IMR-90 (cell line): Measurements from ENCODE around the gene TRIM25. TPM values are rescaled to one million over a fixed set of nuclear protein-coding genes. Genes with fewer than 3 reads are reported as not detected.

Experiments
- ATAC-seq: fragments of 200-7000 bp; cut with Tn5 transposase; 2 replicates; pipeline ENCODE4 v1.9.1; 2020; ENCODE audit warnings: low read depth, mild to moderate bottlenecking, moderate library complexity
- BruUV-seq: library from RNA; stranded (reverse); fragments of 400-500 nt; replicated peaks from 2 replicates; lab custom pipeline; 2021; lab: Mats Ljungman, UMichigan
- CTCF ChIA-PET: fragments of 300-600 bp; formaldehyde crosslinking; extraction: SDS; loops from one replicate; lab custom pipeline; 2021; ENCODE audit warnings: antibody characterized with exemption; lab: Yijun Ruan, JAX
- POLR2A ChIA-PET: fragments of 300-600 bp; sonication (Branson Sonifier 250); formaldehyde crosslinking; loops from one replicate; lab custom pipeline; 2022; ENCODE audit warnings: antibody characterized with exemption; ENCODE audit not compliant: unreplicated experiment; lab: Charles Lee
- DNase-seq: peaks from one replicate; pipeline ENCODE4 v3.0.0; 2013
- H2AFZ ChIP-seq: replicated peaks from 2 replicates; pipeline ENCODE3; 2013; ENCODE audit warnings: low read length, mild to moderate bottlenecking; ENCODE audit not compliant: poor library complexity
- H2AK5ac ChIP-seq: 2 replicates; pipeline ENCODE4 v1.6.1; 2013; ENCODE audit warnings: low read depth, low read length, inconsistent platforms
- H2AK9ac ChIP-seq: replicated peaks from 2 replicates; pipeline ENCODE3; 2013; ENCODE audit warnings: mild to moderate bottlenecking, low read depth, low read length, moderate library complexity; ENCODE audit not compliant: poor library complexity
- H2BK120ac ChIP-seq: 2 replicates; pipeline ENCODE4 v1.6.1; 2013; ENCODE audit warnings: low read depth, low read length, inconsistent platforms
- H2BK15ac ChIP-seq: 3 replicates; pipeline ENCODE4 v1.6.1; 2013; ENCODE audit warnings: low read depth, low read length, inconsistent platforms
- H2BK20ac ChIP-seq: 2 replicates; pipeline ENCODE4 v1.6.1; 2013; ENCODE audit warnings: low read depth, mild to moderate bottlenecking, inconsistent platforms, low read length, moderate library complexity
- H2BK5ac ChIP-seq: 2 replicates; pipeline ENCODE4 v1.6.1; 2013; ENCODE audit warnings: mild to moderate bottlenecking, low read depth, low read length, inconsistent platforms; ENCODE audit not compliant: poor library complexity, severe bottlenecking
- H3K14ac ChIP-seq: replicated peaks from 2 replicates; pipeline ENCODE4 v1.6.1; 2013; ENCODE audit warnings: low read depth, low read length, inconsistent platforms
- H3K18ac ChIP-seq: 2 replicates; pipeline ENCODE4 v1.6.1; 2013; ENCODE audit warnings: low read depth, low read length, control low read depth
- H3K23ac ChIP-seq: 2 replicates; pipeline ENCODE4 v1.6.1; 2013; ENCODE audit warnings: low read depth, low read length, inconsistent platforms
- H3K27ac ChIP-seq: 2 replicates; pipeline ENCODE4 v1.5.1; 2013; ENCODE audit warnings: mild to moderate bottlenecking, control low read depth, low read length; ENCODE audit not compliant: insufficient read depth
- H3K27me3 ChIP-seq: 2 replicates; pipeline ENCODE4 v1.6.1; 2013; ENCODE audit warnings: low read length; ENCODE audit not compliant: control insufficient read depth, insufficient read depth
- H3K36me3 ChIP-seq: 2 replicates; pipeline ENCODE4 v1.6.1; 2013; ENCODE audit warnings: low read length, mixed read lengths; ENCODE audit not compliant: control insufficient read depth, insufficient read depth
- H3K4ac ChIP-seq: 2 replicates; pipeline ENCODE4 v1.6.1; 2013; ENCODE audit warnings: low read depth, low read length, inconsistent platforms
- H3K4me1 ChIP-seq: 2 replicates; pipeline ENCODE4 v1.6.1; 2013; ENCODE audit warnings: low read length, mixed read lengths; ENCODE audit not compliant: control insufficient read depth, insufficient read depth
- H3K4me2 ChIP-seq: 2 replicates; pipeline ENCODE4 v1.6.1; 2013; ENCODE audit warnings: low read depth, mild to moderate bottlenecking, control low read depth, low read length, moderate library complexity
- H3K4me3 ChIP-seq: 2 replicates; pipeline ENCODE4 v1.5.1; 2013; ENCODE audit warnings: low read depth, mild to moderate bottlenecking, control low read depth, low read length, moderate library complexity; ENCODE audit not compliant: insufficient read depth
- H3K56ac ChIP-seq: 2 replicates; pipeline ENCODE4 v1.6.1; 2013; ENCODE audit warnings: low read length, inconsistent platforms; ENCODE audit not compliant: insufficient read depth; ENCODE audit errors: extremely low read depth
- H3K79me1 ChIP-seq, 2 experiments: 2 replicates each; pipeline ENCODE4 v1.6.1; 2013; ENCODE audit warnings: low read length in 2 of 2, inconsistent platforms in 1 of 2, low read depth in 1 of 2
- H3K9ac ChIP-seq: 2 replicates; pipeline ENCODE4 v1.6.1; 2013; ENCODE audit warnings: low read depth, low read length, control low read depth
- H3K9me1 ChIP-seq: 2 replicates; pipeline ENCODE4 v1.6.1; 2013; ENCODE audit warnings: low read length, inconsistent platforms; ENCODE audit not compliant: insufficient read depth
- H3K9me3 ChIP-seq: 2 replicates; pipeline ENCODE4 v1.6.1; 2013; ENCODE audit warnings: low read length; ENCODE audit not compliant: control insufficient read depth, insufficient read depth
- H4K20me1 ChIP-seq: 2 replicates; pipeline ENCODE4 v1.6.1; 2013; ENCODE audit warnings: low read length, inconsistent platforms; ENCODE audit not compliant: insufficient read depth
- H4K5ac ChIP-seq: 2 replicates; pipeline ENCODE4 v1.6.1; 2013; ENCODE audit warnings: mild to moderate bottlenecking, low read depth, low read length, control low read depth
- H4K8ac ChIP-seq, 2 experiments: 2 replicates each; pipeline ENCODE4 v1.6.1; 2013; ENCODE audit warnings: low read depth in 2 of 2, low read length in 2 of 2, control low read depth in 1 of 2, inconsistent platforms in 1 of 2
- H4K91ac ChIP-seq: 2 replicates; pipeline ENCODE4 v1.6.1; 2013; ENCODE audit warnings: low read depth, low read length, inconsistent platforms; ENCODE audit not compliant: insufficient read depth
- BHLHE40 ChIP-seq: fragments of 150-350 bp; IDR thresholded peaks from 2 replicates; pipeline ENCODE4 v1.6.1; 2016; ENCODE audit warnings: mild to moderate bottlenecking, low read depth, low read length
- CEBPB ChIP-seq: IDR thresholded peaks from 2 replicates; pipeline ENCODE4 v1.6.1; 2012; ENCODE audit warnings: low read depth, low read length, improper control_type of control experiment
- FOS ChIP-seq: fragments of 150-350 bp; IDR thresholded peaks from 2 replicates; pipeline ENCODE4 v1.6.1; 2016; ENCODE audit warnings: low read depth, low read length
- MAFK ChIP-seq: IDR thresholded peaks from 2 replicates; pipeline ENCODE4 v1.6.1; 2012; ENCODE audit warnings: low read depth, low read length, improper control_type of control experiment
- MAZ ChIP-seq: IDR thresholded peaks from 2 replicates; pipeline ENCODE4 v1.6.1; 2012; ENCODE audit warnings: low read depth, mild to moderate bottlenecking, low read length, improper control_type of control experiment, moderate library complexity, borderline replicate concordance
- MXI1 ChIP-seq: IDR thresholded peaks from 2 replicates; pipeline ENCODE4 v1.6.1; 2012; ENCODE audit warnings: low read depth, mild to moderate bottlenecking, low read length, moderate library complexity, borderline replicate concordance
- POLR2A ChIP-seq: IDR thresholded peaks from 2 replicates; pipeline ENCODE4 v1.6.1; 2012; ENCODE audit warnings: mild to moderate bottlenecking, low read depth, low read length
- RAD21 ChIP-seq: IDR thresholded peaks from 2 replicates; pipeline ENCODE4 v1.6.1; 2012; ENCODE audit warnings: low read length, improper control_type of control experiment
- RCOR1 ChIP-seq: IDR thresholded peaks from 2 replicates; pipeline ENCODE4 v1.6.1; 2012; ENCODE audit warnings: mild to moderate bottlenecking, low read length, improper control_type of control experiment; ENCODE audit not compliant: insufficient replicate concordance
- RFX5 ChIP-seq: IDR thresholded peaks from 2 replicates; pipeline ENCODE4 v1.8.0; 2012; ENCODE audit warnings: low read depth, mild to moderate bottlenecking, low read length, moderate library complexity
- SMC3 ChIP-seq: fragments of 150-350 bp; IDR thresholded peaks from 2 replicates; pipeline ENCODE4 v1.6.1; 2016; ENCODE audit warnings: low read depth, mild to moderate bottlenecking, antibody characterized with exemption, low read length, moderate library complexity
- USF2 ChIP-seq: fragments of 150-350 bp; IDR thresholded peaks from 2 replicates; pipeline ENCODE4 v1.6.1; 2017; ENCODE audit warnings: mild to moderate bottlenecking, antibody characterized with exemption, low read length, low read depth
- whole genome bisulfite sequencing, 2 experiments: methylation state at CpG; one replicate each; pipeline versions ENCODE4 v1.1.5 to v1.1.7; 2013; ENCODE audit warnings: missing lambda C conversion rate in 2 of 2; ENCODE audit not compliant: insufficient read length in 1 of 2; ENCODE audit errors: extremely low coverage in 2 of 2; 5-methylcytosine and 5-hydroxymethylcytosine counted together
- dilution Hi-C: fragments of 300-500 bp; cut with HindIII; formaldehyde crosslinking; loops from one replicate; pipeline ENCODE4 v1.14.3; 2018; ENCODE audit warnings: low sequenced_read_pairs; ENCODE audit not compliant: unreplicated experiment
- in situ Hi-C: fragments of 300-500 bp; cut with MboI; formaldehyde crosslinking; loops from 3 replicates; pipeline ENCODE4 v1.14.3; 2019; ENCODE audit warnings: low sequenced_read_pairs, inconsistent platforms, mixed read lengths
- intact Hi-C: fragments of 100-400 bp; cut with micrococcal nuclease; formaldehyde crosslinking; loops from 2 replicates; pipeline ENCODE4 v1.10.0; 2022
- polyA plus RNA-seq, 3 experiments: library from polyadenylated mRNA; depleted of rRNA; stranded (reverse); fragments of >200 nt; gene quantifications; 2 replicates each; pipeline ENCODE4 v1.2.3, GENCODE V29; 2012; ENCODE audit warnings: low replicate concordance in 1 of 3
- total RNA-seq: library from RNA; depleted of rRNA; stranded (reverse); fragments of >200 nt; gene quantifications from 2 replicates; pipeline ENCODE4 v1.2.3, GENCODE V29; 2012
- TF ChIP-seq, protein P1 (sequence below): conservative IDR thresholded peaks from 2 replicates; pipeline ENCODE4 v1.5.1; 2012; ENCODE audit warnings: mild to moderate bottlenecking, low read depth, low read length, improper control_type of control experiment

TRIM25 gene
- total and polyA plus RNA-seq, 2 of the 4 experiments (the other 2 are of a cell fraction), result 25.5 to 27.5 TPM

DNA sequence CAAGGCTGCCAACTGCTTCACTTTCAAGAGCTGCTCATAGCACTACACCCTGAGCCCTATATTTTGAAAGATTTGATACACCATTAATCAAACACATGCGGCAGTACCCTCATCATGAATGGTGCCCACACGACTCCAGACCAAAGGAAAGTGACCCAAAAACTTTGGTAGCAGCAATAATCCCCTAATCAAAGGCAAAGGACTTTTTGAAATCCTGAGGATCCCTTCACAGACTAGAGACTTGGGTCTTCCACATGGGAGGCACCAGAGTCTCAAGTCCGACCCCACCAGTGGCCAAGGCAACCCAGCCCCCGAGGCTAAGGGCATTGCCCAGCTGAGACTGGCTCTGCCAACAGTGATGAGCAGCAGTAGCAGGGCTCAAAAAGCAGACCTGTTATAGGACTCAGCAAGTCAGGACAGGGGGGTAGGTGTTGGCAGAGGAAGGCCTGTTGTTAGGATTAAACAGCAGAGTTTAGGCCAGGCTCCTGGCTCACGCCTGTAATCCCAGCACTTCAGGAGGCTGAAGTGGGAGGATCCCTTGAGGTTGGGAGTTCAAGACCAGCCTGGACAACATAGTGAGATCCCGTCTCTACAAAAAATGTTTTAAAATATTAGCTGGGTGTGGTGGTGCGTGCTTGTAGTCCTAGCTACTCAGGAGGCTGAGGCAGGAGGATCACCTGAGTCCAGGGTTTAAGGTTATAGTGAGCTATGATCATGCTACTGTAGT is 3.2 kb downstream of the TRIM25 start (continued):
- TF ChIP-seq CEBPB, result no peak

DNA sequence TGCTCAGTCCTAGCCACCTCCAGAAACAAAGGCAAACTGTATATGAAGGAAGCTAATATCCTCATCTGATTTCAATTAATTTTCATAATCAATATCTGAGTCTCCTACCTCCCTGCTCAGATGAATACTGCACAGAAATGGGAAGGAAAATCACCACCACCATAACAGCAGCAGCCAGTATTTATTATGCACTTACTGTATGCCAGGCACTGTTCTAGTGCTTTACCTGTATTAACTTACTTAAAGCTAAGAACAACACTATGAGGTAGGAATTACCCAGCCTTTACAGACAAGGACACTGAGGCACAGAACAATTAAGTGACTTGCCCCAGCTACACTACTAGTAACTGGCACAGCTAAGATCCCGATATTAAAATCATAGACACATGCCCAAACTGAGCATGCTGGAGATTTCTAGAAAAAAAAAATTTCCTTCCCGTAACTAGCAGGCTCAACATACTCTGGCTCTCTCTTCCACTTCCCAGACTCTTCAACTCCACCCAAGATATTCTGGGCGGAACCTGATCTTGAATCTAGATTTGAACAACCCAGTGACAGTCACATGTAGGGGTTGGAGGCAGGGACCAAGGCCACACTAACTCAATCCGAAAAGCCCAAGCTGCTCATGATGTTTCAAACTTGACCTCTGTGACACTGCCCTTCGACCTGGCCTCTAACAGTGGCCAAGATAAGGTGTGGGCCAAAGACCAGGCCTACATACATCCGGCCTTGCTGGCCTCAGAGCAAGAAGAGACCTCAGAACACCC is 3.9 kb downstream of the TRIM25 start:
- no peak overlapping the region for H2AK9ac ChIP-seq
- no peak overlapping the region for H3K14ac ChIP-seq
- dilution Hi-C loops (no loop called here), in situ Hi-C loops (no loop called here), intact Hi-C loops (no loop called here)
- H2AK5ac ChIP-seq, result no peak overlapping the region
- peaks cover 13% of the 10 kb centered on the region for H3K4me1 ChIP-seq
- H3K9ac ChIP-seq, result no peak overlapping the region
- no peaks in the 10 kb centered on the region for H3K27me3 ChIP-seq
- H2AFZ ChIP-seq, result no peak overlapping the region
- no peaks in the 10 kb centered on the region for H3K9me3 ChIP-seq
- H3K4me2 ChIP-seq, result no peak overlapping the region
- H4K5ac ChIP-seq, result no peak overlapping the region
- peaks cover 39 to 76% of the 10 kb centered on the region in 2 experiments for H3K79me1 ChIP-seq
- POLR2A ChIA-PET, result no interaction called here
- H3K18ac ChIP-seq, result no peak overlapping the region
- peaks cover 26% of the 10 kb centered on the region for H3K9me1 ChIP-seq
- ATAC-seq, result no peak
- H4K91ac ChIP-seq, result no peak overlapping the region
- no peak overlapping the region for H3K27ac ChIP-seq
- H3K36me3 ChIP-seq, result peaks cover 16% of the 10 kb centered on the region
- H4K8ac ChIP-seq, result no peak overlapping the region
- BruUV-seq, result no TSS peak
- no peak overlapping the region for H3K56ac ChIP-seq
- H2BK120ac ChIP-seq, result no peak overlapping the region
- H3K4me3 ChIP-seq, result no peak overlapping the region
- WGBS, 2 experiments, result 100% methylated on average over 1 of the region's 6 CpGs; no CpG with 5 or more reads in 1 of the 2 experiments
- H2BK20ac ChIP-seq, result no peak overlapping the region
- no peak for DNase-seq
- CTCF ChIA-PET, result interaction anchor here (0.6 to 1.2 kb wide), 2 partner anchors 194 to 1129 kb away, joined by 4 read pairs; no protein-coding TSS in a partner anchor
- H3K4ac ChIP-seq, result no peak overlapping the region
- no peak overlapping the region for H3K23ac ChIP-seq
- peaks cover 39% of the 10 kb centered on the region for H4K20me1 ChIP-seq
- H2BK5ac ChIP-seq, result no peak overlapping the region
- H2BK15ac ChIP-seq, result no peak overlapping the region
- TF ChIP-seq RFX5 (no peak), SMC3 (no peak), BHLHE40 (no peak), USF2 (no peak), MAZ (no peak), MXI1 (no peak), FOS (no peak), POLR2A (no peak), RAD21 (no peak), MAFK (no peak), CEBPB (no peak), RCOR1 (no peak)
- TF ChIP-seq, protein P1, sequence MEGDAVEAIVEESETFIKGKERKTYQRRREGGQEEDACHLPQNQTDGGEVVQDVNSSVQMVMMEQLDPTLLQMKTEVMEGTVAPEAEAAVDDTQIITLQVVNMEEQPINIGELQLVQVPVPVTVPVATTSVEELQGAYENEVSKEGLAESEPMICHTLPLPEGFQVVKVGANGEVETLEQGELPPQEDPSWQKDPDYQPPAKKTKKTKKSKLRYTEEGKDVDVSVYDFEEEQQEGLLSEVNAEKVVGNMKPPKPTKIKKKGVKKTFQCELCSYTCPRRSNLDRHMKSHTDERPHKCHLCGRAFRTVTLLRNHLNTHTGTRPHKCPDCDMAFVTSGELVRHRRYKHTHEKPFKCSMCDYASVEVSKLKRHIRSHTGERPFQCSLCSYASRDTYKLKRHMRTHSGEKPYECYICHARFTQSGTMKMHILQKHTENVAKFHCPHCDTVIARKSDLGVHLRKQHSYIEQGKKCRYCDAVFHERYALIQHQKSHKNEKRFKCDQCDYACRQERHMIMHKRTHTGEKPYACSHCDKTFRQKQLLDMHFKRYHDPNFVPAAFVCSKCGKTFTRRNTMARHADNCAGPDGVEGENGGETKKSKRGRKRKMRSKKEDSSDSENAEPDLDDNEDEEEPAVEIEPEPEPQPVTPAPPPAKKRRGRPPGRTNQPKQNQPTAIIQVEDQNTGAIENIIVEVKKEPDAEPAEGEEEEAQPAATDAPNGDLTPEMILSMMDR, result no peak
